DLD1 (cell line): ENCODE measurements around the gene EREG.

Experiments used
- in situ Hi-C: cut with HindIII; loops from 2 replicates; pipeline ENCODE4 v1.10.0; 2017; ENCODE audit warnings: low sequenced_read_pairs

EREG gene, protein sequence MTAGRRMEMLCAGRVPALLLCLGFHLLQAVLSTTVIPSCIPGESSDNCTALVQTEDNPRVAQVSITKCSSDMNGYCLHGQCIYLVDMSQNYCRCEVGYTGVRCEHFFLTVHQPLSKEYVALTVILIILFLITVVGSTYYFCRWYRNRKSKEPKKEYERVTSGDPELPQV

DNA sequence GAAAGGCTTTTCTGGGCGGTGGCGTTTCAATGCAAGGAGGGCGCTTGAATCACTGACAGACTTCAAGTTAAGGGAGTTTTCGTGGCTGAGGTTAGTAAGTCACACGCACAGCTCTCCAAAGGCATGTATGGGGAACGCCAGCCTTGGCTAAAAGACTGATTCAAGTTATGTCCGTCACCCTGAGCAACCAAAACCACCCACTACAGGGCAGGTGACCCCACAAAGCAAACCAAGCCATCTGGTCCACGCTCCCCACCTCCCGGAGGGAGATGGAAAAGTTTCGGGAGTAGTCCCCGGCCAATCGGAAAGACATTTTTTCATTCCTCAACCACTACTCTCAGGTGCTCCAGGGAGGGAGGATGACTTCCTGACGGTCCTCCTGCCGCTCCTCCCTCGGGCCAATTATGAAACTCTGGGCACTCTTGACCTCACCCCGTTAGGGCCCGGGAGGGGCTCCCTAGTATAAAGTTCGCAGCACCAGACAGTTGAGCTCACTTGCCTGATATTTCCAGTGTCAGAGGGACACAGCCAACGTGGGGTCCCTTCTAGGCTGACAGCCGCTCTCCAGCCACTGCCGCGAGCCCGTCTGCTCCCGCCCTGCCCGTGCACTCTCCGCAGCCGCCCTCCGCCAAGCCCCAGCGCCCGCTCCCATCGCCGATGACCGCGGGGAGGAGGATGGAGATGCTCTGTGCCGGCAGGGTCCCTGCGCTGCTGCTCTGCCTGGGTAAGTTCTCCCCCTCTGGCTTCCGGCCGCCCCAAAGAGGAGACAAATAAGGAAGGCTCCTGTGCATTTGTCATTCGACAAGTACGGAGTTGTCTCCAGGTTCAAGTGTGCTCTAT, at the start of gene EREG:
Gene EREG, plus strand, starts transcription at position 494 of the 840 bp plus-strand sequence. Its CDS starts 164 bp downstream, at position 658.
- in situ Hi-C loops = no loop called here

DNA sequence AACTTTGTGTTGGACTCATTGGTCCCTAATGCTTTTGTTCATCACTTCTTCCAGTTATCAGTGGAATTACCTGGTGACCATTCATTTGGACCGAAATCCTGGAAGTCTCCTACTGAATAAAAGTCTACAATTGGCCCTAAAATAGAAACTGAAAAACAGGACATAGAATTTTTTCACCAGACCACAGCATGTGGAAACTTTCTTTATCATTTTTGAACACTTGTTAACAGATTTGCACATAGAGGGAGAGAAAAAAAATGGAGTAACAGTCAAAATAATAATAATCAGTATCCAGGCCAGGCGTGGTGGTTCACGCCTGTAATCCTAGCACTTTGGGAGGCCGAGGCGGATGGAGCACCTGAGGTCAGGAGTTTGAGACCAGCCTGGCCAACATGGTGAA, 49.6 kb upstream of the EREG start:
- in situ Hi-C loops = loop anchor here (25.0 kb wide), 1 partner anchor 128 kb away; no protein-coding TSS in a partner anchor

GRCh38 chr4:74316397-74316796, 48.5 kb upstream of the EREG start:
- in situ Hi-C loops = loop anchor here (25.0 kb wide), 1 partner anchor 129 kb away; no protein-coding TSS in a partner anchor

DNA sequence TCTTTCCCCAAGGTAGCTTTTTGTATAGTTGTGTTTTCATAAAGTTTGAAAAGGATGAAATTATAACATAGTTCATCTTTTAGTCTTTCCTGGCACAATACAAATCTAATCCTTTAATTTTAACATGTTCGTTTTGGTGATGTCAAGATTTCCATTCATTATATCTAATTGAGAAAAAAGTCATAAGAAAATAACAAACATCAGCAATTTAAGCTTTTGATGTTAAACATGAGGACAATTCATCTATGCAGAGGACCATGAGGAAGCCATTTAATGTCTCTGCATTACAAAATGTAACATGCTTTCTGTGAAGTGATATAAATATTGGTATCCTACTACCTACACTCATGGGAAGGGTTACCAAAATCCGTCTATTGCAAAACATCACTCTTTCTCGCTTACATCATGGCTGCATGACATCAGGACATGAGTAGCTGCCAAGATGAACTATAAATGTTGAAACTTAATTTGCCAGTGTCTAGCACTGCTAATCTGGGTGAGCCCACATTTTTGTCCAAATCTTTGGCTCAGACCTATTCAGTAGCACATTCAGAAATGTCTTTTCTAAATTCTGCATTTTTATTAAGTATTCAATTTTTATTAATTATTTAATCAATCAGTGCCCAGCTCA, 47.2 kb upstream of the EREG start:
- in situ Hi-C loops = loop anchor here (25.0 kb wide), 1 partner anchor 130 kb away; no protein-coding TSS in a partner anchor

- in situ Hi-C loops = loop anchor here (25.0 kb wide), 1 partner anchor 131 kb away; no protein-coding TSS in a partner anchor
These were observed 46.7 kb upstream of the EREG start for GRCh38 chr4:74318276-74318675.

- in situ Hi-C loops = loop anchor here (25.0 kb wide), 1 partner anchor 132 kb away; no protein-coding TSS in a partner anchor
These were observed 45.5 kb upstream of the EREG start for GRCh38 chr4:74319470-74319869.

DNA sequence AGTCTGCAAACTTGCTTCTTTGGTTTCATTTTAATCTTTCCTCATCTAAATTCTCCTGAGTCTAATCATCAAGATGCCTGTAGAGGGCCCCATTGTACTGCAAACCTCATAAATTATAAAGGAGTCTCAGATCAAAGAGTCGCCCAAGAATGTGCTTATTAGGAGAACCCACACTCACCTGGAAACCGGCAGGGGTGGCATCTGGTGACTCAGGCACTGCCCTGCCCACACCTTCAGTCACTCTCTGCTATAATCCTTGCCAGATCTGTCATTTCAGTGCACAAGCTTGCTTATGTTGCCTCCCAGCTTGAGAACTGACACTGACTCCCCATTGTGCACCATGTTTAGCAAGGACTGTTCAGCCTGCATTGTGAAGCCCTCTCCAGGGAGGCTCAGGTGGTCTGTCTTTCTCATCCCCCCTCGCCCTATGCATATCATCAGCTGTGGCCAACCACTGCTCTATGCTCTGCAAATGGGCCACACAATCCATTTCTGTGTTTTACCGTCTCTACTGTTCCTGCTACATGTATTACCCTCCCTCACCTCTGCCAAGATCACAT, 44.3 kb upstream of the EREG start:
- in situ Hi-C loops = loop anchor here (25.0 kb wide), 1 partner anchor 133 kb away; no protein-coding TSS in a partner anchor

DNA sequence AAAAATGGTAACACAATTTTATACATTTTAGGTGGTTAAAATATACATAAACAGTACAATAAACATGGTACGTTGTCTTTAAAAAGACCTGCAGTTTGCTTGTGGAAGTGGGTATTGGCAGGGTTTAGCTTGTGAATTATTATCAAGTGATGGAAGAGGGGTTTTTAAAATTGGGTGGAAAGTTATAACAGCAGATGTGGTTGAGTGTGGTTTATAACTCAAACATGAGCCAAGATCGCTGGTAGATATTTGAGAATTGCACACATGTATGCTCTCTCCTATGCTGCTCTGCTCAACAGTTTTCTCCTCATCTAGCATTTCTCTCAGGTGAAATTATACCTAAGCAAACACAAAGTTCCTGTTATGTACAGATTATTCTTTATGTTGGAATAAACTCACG, 42.6 kb upstream of the EREG start:
- in situ Hi-C loops = loop anchor here (25.0 kb wide), 1 partner anchor 135 kb away; no protein-coding TSS in a partner anchor

- in situ Hi-C loops = loop anchor here (25.0 kb wide), 1 partner anchor 136 kb away; no protein-coding TSS in a partner anchor
These were observed 41.3 kb upstream of the EREG start for GRCh38 chr4:74323663-74324062.

DNA sequence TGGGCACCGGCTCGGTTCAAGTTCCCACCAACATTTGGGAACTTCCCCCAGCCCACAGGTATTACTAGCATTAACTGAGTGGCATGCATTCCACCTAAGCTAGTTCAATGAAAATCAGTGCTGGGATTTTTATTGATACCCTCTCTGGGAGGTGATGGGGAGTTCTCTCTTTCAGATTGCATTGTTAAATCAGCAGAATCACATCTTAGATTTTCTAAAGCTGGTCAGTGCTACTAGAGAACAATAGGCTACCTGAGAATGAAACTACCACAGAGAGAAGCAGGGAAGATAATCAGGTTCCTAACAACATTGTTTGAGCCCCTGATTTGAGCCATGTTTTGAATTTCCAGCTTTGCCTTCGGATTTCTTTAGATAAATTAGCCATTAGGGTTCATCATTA, 40.7 kb upstream of the EREG start:
- in situ Hi-C loops = loop anchor here (25.0 kb wide), 1 partner anchor 137 kb away; no protein-coding TSS in a partner anchor

DNA sequence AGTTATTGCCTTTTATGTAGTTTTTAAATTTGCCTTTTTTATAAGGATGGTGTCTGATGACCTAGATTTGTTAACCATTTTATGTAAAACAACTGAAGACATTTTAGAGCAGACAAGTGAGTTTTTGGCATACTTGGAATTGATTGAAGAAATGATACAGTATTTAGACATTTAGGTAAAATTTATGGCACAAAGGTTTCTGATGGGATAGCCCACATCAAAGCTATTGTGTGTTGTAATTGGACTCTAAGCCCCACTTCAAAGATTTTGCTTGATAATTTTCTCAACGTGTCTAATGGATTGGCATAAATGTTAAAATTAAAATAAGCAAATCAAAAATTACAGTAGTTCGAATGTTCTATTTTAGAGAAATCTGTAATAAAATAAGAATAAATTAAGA, 39.1 kb upstream of the EREG start:
- in situ Hi-C loops = no loop called here

GRCh38 chr4:74327762-74328161, 37.2 kb upstream of the EREG start:
- in situ Hi-C loops = no loop called here

GRCh38 chr4:74328501-74328900, 36.4 kb upstream of the EREG start:
- in situ Hi-C loops = no loop called here

GRCh38 chr4:74329307-74329706, 35.6 kb upstream of the EREG start:
- in situ Hi-C loops = no loop called here

DNA sequence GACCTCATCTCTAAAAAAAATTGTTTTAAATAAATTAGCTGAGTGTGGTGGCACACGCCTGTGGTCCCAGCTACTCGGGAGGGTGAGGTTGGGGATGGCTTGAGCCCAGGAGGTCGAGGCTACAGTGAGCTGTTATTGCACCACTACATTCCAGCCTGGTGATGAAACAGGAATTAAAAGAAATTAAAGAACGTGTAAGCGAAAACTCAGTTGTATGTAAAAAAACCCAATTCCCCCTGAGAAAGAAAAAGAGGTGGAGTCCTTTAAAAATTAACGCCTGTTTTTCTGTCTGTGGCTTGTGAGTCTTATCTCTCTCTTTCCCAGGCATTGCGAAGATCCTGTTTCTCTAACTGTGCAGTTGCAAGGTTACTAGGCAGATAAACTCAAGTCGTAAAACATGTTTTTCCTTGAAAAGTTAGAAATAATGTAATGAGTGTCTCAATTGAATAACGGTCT, 34.6 kb upstream of the EREG start:
- in situ Hi-C loops = no loop called here

DNA sequence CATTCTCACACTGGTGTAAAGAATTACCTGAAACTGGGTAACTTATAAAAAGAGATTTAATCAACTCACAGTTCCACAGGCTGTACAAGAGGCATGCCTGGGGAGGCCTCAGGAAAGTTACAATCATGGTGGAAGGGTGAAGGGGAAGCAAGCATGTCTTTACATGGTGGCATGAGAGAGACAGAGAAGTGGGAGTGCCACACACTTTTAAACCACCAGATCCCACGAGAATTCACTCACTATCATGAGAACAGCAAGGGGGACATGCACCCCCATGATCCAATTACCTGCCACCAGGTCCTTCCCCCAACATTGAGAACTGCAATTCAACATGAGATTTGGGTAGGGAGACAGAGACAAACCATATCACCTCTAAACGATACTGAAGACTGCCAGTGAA, 33.7 kb upstream of the EREG start:
- in situ Hi-C loops = no loop called here

DNA sequence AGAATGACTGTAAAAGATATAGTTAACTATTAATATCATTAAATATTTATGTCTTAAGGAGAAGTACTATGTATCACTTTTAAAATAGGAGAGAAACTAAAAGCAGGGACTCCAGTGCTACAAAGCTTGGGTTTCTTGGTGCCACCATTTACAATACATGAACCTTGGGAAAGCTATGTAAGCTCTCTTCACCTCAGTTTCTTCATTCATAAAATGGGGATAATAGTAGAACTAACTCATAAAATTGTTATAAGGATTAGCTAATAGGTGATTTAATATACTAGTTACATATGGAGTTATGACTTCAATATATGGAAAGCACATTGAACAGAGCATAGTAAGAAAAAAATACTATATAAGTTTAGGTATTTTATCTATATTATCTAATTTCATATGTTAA, 33.0 kb upstream of the EREG start:
- in situ Hi-C loops = no loop called here

DNA sequence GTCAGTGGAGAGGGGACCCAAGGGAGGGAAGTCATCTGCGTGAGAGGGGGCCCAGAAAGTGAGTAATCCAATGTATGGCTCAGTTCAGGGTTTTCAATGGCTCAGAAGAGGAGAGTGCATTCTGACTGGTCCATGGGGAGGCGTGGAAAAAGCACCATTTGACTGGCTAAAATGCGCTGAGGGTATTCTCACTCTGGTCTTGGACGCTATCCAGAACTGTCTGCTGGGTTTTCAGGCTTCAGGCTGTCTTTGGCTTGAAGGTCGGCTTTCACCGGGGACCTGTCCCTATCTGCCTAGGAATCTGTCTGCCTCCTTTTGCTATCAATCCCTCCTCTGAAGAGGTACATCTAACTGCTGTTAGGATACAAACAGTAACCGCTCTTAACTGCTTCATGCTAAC, 30.3 kb upstream of the EREG start:
- in situ Hi-C loops = no loop called here

GRCh38 chr4:74335341-74336021, 29.5 kb upstream of the EREG start:
- in situ Hi-C loops = no loop called here

DNA sequence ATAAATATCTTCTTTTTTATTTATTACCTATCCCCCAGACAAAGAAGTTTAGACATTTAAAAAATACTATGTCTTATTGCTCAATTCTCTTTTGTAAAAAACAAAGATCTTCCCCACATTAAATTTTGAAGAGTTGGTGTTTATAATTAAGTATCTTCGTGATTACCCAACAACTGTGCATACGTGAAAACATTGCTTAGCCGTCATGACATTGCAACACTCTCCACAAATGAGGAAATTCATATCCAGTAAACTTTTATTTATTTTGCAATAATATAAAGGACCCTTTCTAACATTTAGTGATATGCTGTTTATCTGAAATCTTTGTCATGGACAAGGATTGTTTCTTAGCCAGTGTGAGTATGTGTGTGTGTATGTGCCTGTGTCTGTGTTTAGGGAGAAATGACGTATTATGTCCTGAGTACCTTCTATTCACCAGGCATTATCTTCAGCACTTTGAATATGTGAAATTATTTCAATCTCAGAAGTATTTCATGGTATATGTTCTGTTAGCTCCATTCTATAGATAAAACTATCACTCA, 26.1 kb upstream of the EREG start:
- in situ Hi-C loops = no loop called here
